Liver (tissue), 3 donors: ENCODE results near the gene GLDN.

Experiments used
- EGR1 ChIP-seq, 2 donors: IDR thresholded peaks; 2 replicates each; pipeline ENCODE4 v1.6.1; 2016 to 2018; ENCODE audit warnings: antibody characterized with exemption in 2 of 2, low read depth in 2 of 2
- FOXA1 ChIP-seq: IDR thresholded peaks from 2 replicates; pipeline ENCODE4 v1.6.1; 2016; ENCODE audit warnings: antibody characterized with exemption
- GABPA ChIP-seq, 2 donors: IDR thresholded peaks in 1 of 2; conservative IDR thresholded peaks in 1 of 2; 2 replicates each; pipeline ENCODE4 v1.6.1; 2016; ENCODE audit warnings: antibody characterized with exemption in 2 of 2, mild to moderate bottlenecking in 1 of 2, moderate library complexity in 1 of 2
- JUND ChIP-seq, 2 donors: IDR thresholded peaks; 2 replicates each; pipeline ENCODE4 v1.6.1; 2016; ENCODE audit warnings: antibody characterized with exemption in 2 of 2
- RAD21 ChIP-seq, 2 donors: IDR thresholded peaks; 2 replicates each; pipeline ENCODE4 v1.6.1; 2016; ENCODE audit warnings: antibody characterized with exemption in 2 of 2, mild to moderate bottlenecking in 2 of 2
- REST ChIP-seq: IDR thresholded peaks from 2 replicates; pipeline ENCODE4 v1.6.1; 2016; ENCODE audit warnings: antibody characterized with exemption, mild to moderate bottlenecking
- YY1 ChIP-seq: IDR thresholded peaks from 2 replicates; pipeline ENCODE4 v1.6.1; 2016; ENCODE audit warnings: antibody characterized with exemption, mild to moderate bottlenecking
- TF ChIP-seq, protein P1 (sequence below): fragments of 150-350 bp; IDR thresholded peaks from 2 replicates; pipeline ENCODE4 v1.5.1; 2017; ENCODE audit warnings: improper control_type of control experiment, low read depth, low read length; ENCODE audit not compliant: missing input control
- TF ChIP-seq, protein P2 (sequence below): IDR thresholded peaks from 2 replicates; pipeline ENCODE4 v1.6.1; 2016; ENCODE audit warnings: antibody characterized with exemption
- donor health status: healthy.
- donor health status: healthy.

DNA sequence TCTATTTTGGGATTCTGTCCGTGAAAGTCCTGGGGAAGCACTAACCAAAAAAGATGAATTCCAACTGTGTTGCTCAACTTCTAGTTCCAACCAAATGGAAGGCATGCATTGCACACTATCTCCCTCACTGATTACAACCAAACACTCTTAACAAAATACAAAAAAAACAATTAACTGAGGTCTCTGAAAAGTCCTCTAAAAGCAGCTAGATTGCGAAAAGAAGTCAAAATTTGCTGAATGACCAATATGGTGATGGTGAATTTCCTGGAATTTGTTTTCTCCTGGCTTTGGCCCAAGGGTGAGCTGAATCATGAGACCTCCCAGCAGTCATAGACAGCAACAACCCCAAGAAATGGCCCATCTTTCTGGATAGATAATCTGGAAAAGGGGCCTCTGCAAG lies 31.4 kb upstream of the GLDN start:
- TF ChIP-seq, protein P1, sequence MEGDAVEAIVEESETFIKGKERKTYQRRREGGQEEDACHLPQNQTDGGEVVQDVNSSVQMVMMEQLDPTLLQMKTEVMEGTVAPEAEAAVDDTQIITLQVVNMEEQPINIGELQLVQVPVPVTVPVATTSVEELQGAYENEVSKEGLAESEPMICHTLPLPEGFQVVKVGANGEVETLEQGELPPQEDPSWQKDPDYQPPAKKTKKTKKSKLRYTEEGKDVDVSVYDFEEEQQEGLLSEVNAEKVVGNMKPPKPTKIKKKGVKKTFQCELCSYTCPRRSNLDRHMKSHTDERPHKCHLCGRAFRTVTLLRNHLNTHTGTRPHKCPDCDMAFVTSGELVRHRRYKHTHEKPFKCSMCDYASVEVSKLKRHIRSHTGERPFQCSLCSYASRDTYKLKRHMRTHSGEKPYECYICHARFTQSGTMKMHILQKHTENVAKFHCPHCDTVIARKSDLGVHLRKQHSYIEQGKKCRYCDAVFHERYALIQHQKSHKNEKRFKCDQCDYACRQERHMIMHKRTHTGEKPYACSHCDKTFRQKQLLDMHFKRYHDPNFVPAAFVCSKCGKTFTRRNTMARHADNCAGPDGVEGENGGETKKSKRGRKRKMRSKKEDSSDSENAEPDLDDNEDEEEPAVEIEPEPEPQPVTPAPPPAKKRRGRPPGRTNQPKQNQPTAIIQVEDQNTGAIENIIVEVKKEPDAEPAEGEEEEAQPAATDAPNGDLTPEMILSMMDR, result no peak
- no peak for TF ChIP-seq GABPA (IDR thresholded peaks at IDR 0.05 in 1 of 2, conservative IDR thresholded peaks at IDR 0.05 in 1 of 2)
- TF ChIP-seq FOXA1, result no peak
- no peak for TF ChIP-seq JUND (IDR thresholded peaks at IDR 0.05)
- TF ChIP-seq RAD21 (IDR thresholded peaks at IDR 0.05), result no peak
- no peak for TF ChIP-seq EGR1 (IDR thresholded peaks at IDR 0.05; ENCODE audit: low read depth in 2 of 2)
- no peak for TF ChIP-seq YY1
- TF ChIP-seq, protein P2, sequence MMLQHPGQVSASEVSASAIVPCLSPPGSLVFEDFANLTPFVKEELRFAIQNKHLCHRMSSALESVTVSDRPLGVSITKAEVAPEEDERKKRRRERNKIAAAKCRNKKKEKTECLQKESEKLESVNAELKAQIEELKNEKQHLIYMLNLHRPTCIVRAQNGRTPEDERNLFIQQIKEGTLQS, result no peak
- no peak for TF ChIP-seq REST
